GM19452 (cell line): Measurements from ENCODE around the gene GPATCH2.
"Not testable (repeated sequence)": the region's sequence is repeated elsewhere in the genome, so short reads cannot be mapped to it uniquely, and the experiment has no call there.

Source experiments
- ATAC-seq: cut with Tn5 transposase; IDR thresholded peaks from one replicate; pipeline ENCODE4 v1.9.1; 2021; ENCODE audit not compliant: unreplicated experiment

GPATCH2 gene

DNA sequence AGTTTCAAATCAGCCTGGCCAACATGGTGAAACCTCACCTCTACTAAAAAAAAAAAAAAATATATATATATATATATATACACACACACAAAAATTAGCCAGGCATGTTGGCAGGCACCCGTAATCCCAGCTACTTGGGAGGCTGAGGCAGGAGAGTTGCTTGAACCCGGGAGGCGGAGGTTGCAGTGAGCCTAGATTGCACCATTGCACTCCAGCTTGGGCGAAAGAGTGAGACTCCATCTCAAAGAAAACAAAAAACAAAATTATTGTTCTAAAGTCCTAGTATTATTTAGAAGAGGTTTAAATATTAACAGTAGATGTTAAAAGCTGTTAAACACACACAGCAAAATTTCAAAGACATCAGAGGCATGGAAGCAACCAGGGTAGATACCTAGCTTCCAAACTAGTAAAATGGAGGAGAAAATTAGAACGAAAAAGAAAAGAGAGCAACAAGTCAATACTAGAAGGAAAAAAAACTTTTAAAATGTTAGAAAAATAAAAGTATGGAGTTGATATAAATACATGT is 46.5 kb downstream of the GPATCH2 start:
- not testable (repeated sequence) for ATAC-seq

DNA sequence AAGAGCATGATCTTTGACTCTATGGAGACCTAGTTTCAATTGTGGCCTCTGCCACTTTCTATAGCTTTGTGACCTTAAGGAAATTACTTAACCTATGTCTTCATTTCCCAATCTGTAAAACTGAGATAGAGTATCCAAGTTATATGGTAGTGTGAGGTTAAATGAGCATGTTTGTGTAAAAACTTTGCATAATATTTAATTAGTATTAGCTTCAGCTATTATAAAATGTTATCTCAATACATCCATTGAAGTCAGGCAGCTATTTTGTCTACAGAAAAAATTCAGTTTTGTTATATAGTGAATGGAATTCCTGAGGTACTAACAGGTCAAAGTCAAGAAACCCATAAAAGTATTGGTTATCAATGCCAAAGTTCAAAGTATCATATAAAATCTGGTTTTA is 53.6 kb downstream of the GPATCH2 start:
- no peak for ATAC-seq

DNA sequence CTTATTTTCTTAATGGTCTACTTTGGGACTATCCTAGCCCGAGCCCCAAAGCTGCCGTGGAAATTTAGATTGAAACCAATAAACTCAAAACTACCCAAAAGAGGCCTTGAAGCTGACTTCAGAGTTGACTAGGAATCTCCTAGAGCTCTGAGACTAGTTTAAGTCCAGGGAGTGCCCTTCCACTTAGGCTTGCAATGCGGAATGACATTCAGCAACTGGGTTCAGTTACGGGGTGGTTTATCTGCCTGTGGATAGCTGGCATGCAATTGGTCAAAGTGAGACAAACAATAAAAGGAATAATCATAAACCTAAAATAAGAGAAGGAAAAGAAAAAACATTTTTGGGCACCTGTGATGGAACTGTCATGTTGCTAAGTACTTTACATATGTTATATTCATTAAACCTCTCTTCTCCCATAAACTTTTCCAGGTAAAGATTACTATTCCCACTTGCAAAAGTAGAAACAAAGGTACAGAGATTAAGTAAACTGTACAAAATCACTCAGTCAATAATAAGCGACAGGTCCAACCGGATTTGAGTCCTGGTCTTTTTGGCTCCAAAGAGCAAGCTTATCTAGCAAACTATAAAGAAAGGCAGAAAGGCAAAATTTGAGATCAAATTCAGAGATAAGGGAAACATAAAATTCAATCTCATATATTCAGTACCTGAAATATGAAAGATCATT is 56.5 kb downstream of the GPATCH2 start:
- no peak for ATAC-seq

DNA sequence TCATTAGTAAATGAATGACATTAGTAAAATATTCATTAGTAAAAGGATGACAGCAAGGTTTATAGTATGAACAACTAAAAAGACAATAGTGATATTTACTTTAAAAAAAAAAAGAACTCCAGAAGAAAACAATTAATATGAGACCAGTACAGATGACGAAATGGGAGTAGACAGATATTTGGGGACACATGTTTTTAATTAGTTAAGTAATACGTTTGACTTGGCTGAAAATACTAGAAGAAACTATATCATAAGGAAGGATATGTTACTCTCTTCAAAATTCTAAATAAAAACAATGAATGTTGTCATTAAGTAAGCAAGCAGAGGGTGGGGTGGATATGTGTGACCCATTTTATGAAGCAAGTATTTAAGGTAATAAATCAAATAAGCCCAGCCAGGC is 61.9 kb downstream of the GPATCH2 start:
- no peak for ATAC-seq

DNA sequence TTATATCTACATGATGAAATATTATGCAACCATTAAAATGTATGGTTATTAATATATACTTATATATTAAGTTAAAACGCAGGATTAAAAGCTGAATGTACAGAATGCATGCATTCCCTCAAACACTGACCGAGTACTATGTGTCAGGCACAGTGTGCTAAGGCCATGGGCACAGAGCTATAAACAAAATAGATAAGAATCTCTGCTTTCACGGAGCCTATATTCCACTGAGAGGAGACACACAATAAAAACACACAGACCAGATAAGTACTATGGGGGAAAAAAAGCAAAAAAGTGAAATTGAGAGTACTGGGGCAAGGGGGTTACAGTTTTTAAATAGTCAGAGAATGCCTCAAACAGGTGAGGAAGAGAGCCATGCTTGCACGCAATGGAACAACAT is 62.7 kb downstream of the GPATCH2 start:
- no peak for ATAC-seq

DNA sequence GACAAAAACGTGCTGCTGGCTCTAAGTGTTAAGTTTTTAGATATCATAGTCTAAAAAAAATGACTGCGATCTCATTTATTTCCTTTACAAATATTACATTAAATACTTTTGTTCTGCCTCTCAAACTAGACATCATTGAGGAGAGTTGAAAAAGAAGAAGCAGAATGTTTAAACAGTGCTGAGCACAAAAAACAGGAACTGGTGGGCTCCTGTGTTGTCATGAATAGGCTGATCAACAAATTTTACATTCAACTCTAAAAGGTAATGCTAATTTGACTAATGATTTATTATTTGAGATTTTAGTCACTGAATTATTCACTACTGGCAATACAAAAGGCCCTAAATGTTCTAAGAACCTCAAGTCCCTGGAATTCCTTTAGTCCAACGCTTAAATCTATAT is 66.1 kb downstream of the GPATCH2 start:
- ATAC-seq, result no peak

DNA sequence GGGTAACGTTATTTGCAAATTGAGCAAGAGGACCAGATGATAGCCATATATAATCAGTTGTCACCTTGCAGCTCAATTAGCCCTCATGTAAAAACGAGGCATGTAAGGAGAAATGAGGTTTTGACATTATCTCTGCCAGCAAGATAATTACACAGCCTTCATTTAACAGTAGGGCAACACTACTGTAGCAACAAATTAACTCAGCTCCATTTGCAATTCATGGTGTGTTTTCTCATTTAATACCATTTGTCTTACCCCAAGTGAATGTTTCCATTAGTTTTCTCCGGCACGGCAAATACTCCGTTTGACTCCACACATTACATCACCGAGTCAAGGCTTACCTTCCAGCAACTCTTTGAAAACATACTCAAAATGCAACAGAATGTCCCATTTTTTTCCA is 66.7 kb downstream of the GPATCH2 start:
- ATAC-seq, result no peak

DNA sequence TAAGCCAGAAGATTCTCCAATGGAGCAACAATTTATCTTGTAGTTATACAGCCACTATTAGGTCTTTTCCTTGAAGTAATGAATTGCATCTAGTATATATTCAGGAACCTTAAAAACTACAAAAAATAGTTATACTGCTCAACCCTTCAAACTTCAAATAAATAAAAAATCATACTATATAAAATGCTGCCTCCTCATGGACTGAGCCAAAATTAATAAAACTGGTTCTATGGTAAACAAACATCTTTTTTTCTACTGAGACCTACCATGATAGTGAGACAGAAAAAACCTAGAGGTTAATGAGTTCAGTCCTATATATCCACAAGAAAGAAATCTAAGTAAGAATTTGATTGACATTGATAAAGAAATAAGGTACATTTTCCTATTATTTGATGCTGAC is 67.7 kb downstream of the GPATCH2 start:
- no peak for ATAC-seq

DNA sequence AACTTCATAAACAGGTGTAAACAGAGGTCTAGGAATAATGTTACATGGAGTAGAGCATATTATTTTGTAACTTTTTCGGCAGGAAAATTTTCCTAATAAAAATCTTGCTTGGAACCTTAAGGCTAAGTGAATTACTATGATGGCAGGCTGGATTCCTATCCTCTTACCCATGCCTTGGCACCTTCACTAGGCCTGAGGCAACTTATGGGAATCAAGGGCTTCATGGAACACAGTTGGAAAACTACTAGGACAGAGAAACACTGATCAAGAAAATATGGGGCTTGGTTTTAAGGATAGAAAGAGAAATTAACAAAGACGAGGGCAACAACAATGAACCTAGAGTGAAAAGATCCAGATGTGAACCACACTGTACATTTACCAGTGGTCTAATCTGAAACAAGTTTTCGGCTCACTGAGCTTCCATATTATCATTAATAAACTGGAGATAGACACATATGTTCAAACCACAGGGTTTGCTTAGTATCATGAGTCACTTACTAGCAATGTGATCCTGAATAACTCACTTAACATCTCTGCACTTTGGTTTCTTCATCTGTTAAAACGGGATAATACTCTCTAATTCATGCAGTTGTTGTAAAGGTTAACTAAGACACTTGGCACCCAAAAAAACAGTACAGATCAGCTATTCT is 68.5 kb downstream of the GPATCH2 start:
- ATAC-seq, result no peak

DNA sequence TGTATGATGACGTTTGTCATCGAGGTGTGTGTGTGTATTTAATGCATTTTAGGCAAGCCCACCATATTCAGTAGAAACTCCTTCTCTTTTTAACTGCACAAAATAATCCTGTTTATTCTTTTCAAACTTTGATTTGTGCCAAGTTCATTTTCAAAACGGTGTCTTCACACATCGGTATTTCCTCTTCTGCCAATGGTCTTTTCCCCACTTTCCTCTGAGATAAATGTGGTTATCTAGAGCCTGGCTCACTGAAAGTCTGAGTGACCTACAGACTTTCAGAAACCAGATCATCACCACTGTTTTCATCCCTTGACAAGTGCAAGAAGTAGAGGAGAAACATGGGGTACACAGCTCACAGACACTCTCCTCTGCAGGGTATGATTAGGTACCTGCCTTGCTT is 69.4 kb downstream of the GPATCH2 start:
- ATAC-seq, result no peak

DNA sequence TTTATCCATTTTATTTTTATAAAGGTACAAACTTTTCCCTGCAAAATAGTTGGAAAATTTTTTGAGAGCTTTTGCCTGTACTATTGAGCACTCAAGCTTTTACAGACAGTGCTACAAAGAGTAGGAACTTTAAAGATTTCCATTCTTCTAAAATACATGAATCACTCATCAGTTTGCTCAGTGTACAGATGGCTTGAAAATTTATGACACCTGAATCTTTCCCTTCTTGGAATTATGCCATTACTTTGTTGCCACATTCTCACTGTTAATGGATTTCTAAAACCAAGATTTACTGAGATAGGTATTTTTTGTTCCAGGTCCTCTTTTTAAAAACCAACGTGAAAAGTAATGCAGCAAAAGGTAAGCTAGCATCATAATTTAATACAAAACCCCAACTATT is 76.0 kb downstream of the GPATCH2 start:
- ATAC-seq, result no peak

DNA sequence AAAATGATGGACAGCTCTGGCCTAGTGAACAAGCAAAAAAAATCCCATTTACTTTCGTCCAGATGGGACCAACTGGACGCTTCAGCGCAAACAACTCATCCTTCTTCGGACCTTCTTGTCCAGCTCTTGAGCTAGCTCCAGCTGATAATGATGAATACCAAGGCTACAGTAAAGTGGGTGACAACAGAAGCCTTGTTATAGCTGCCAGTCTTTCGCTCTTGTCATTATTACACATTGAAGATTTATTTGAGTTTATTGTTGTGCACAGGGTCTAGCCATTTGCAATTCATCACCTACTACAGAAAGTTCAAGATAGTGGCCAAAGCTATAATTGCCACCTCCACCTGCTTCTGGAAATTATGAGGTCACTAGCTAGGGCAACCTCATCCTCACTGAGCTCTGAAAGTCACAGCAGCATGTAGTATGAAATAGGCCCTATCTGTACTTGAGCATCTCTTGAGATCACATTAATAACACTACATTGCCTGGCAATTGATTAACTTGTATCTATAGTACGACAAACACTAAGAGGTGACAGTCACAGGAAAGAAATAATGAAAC is 76.9 kb downstream of the GPATCH2 start:
- ATAC-seq, result no peak

DNA sequence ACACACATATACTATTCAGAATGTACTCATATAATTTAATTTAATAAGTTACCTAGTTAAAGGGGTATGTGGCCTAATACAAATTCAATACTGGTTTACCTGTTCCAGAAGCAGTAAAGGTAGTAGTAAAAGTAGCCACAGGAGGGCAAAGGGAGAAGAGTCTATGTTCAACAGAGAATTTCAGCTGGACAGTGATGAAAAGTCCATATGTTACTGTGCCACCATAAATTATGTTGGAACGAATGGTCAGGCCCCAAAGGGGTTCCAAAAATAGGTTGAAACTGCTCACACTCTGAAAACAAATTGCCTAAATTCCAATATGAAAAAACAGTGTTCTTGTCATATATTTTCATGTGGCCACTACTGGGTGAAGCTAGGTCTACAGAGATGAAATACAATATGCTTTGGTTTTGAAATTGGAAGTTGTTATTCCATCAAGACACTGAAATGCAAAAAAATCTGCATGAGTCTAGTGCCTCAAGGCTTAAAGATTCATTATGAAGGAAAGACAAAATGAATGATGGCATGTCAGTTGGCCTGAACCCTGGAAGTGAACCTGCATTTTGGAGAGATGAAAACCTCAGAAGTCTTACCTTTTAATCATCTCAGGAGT is 78.4 kb downstream of the GPATCH2 start:
- no peak for ATAC-seq

DNA sequence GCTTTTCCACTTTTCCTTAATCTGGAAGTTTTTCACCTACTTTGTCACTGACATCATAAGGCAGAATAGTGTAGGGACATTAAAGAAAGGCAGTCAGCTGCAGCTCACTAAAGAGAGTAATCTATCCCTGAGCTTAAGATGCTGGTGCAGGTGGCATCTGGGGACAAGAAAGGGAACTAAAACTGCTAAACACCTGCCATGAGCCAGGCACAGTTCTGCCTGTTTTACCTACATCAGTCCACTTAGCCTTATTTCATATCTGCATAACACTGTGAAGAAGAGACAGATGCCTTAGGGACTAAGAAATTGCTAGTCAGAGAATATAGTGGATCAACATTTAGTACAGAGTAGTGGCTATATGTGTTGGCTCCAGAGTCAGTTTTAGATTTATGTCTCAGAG is 88.1 kb downstream of the GPATCH2 start:
- peak; percentile 77 for ATAC-seq

DNA sequence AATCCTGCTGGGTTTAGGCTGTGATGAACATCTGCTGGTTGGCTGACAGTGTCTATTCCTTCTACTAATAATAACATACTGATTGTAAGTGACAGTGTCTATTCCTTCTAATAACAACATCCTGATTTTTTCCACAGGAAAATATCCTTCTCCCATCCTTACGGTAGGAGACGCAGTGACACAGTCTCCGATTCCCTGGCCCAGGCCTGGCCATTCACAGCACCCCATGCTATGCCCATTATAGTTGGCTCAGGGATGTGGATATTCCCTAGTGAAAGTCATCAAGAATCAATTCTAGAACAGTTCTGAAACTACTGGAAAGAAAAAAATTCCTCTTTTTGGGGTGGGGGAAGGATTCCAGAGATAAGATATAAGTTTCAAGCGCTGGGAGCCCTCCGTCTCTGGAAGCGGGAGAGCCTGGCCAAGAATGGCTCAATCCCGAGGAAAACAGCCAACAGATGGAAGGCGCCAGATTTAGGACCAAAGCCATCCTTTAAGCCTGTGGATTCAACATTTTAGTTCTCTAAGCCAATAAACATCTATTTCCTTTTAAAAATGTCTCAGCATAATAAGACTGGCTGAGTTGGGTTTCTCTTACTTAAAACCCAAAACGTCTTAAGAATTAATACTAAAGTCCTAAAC is 88.6 kb downstream of the GPATCH2 start:
- ATAC-seq, result no peak

DNA sequence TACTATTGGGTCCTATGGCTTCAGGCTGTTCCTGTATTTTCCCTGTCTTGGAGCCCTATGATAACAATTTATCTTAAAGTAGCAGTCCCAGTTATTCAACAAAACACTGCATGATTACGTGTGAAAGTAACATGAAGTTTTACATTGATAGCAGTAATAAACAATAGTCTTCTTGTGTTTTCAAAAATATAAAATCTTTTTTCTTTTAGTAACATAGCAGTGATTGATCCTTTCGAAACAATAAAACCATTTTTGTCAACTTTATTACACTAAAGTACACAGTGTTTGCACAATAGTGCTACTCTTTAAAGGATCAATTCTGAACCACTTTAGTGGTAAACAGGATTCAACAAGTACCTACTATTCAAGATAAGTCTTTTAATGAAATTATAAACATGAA is 90.6 kb downstream of the GPATCH2 start:
- ATAC-seq, result no peak

DNA sequence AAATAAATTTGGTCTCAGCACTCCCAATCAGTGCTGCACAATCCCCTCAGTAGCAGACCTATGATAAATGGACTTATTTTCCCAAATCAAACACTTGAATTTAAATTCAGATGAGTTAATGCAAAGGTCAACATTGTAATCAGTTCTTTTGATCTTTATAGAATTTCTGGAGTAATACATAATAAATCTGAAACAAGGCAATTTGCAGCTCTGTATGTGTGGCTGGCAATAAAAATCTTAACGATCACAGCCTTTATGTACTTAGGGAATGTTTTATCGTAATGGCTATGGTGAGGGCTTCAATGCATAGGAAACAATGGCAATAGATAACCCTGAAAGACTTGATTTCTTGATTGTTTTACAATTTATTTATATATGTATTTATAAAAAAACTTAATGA is 91.4 kb downstream of the GPATCH2 start:
- ATAC-seq, result no peak

DNA sequence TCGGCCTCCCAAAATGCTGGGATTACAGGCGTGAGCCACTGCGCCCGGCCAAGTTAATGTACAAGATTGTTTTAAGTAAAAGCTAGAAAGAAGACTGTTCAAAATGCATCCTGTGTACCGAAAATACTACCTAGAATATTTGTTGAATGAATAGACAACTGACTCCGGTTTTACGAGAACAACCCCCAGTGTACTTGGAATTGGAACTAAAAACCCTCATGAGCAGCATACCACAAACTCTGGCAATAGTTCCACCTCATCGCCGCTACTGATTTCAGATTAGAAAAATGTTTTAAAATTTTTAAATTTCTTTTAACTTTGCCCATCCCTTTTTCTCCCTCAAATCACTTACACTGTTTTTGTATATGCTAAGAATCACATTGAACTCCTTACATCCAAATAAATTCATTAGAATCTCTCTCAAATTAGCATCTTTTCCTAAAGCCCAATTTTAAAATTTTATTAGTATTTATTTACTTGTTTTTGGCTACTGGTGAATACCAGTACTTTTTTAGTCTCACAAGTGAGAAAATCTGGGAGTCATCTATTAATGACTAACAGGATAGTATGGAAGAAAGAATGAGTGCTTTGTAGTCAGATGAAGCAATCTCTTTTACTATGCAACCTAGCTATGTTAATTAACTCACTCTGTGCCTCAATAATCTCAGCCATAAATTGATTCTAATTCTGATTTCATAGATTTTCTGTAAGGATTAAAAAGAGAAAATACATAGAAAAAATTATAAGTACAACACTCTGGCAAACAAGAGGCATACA is 95.1 kb downstream of the GPATCH2 start:
- no peak for ATAC-seq

DNA sequence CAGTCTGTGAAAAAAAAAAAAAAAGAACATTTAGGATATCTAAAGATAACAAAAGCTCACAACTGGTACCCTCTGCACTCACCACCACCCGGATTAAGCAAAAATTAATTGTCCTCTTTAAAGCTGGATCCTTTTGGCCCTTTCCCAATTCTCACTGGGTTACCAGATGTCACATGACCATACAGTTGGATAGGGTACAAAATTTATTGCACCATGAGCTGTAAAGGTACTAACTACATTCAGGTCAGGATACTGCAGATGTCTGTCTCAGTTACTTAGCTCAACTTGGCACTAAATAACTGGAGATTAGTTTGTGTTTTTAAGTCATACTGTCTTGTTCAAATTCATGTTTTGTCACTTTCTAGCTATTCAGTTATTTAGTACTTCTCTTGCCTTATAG is 96.3 kb downstream of the GPATCH2 start:
- no peak for ATAC-seq

DNA sequence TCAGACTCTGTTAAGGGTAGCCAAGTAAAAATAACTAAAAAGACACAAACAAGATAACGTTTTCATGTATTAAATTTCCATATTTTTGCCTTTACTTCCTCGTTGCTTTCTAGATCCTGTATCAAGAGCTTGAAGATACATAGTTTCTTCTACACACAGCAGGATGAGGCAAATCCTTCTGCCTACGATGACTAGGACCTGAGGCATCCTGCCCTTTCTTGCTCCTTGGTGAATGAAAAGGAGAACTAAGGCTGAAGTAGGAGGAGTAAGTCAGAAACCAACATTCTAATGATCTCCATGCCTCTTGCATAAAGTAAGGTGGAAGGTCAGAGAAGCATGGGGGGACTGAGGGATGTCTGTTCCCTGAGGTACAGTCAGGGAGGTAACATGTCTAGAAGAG is 102.6 kb downstream of the GPATCH2 start:
- no peak for ATAC-seq

DNA sequence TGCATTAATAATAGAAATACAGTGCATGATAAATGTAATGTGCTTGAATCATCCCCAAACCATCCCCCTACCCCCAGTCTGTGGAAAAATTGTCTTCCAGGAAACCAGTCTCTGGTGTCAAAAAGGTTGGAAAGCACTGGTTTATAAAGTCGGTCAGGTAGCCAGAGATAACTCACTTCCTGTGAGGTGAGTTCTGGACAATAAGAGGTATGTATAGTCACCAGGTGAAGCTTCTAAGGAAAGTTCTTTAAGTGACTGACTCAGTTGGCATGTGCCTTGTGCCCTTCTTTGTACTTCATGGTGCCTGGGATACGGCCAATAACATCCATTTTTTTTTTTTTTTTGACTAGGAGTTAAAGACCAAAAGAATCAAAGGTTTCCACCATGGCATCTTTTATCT is 103.7 kb downstream of the GPATCH2 start:
- ATAC-seq, result no peak
